ENCODE data around the gene SLC24A3. TPM values are rescaled to one million over a fixed set of nuclear protein-coding genes. Genes with fewer than 3 reads are reported as not detected.

Gene SLC24A3
- total RNA-seq, 1 experiment from 2014 or later = not detected

GRCh38 chr20:19381947-19382346, 169.5 kb downstream of the SLC24A3 start:
- no peak for ATAC-seq
- intact Hi-C loops (cut with micrococcal nuclease; ENCODE audit: unreplicated experiment) (no loop called here), in situ Hi-C loops (cut with HindIII; ENCODE audit: low pct_unique_long_range_greater_than_20kb, low sequenced_read_pairs) (no loop called here)
- no peak for DNase-seq (ENCODE audit: low read depth, low spot score)
- ChIA-PET CTCF (no interaction called here), POLR2A (no interaction called here)
- no TSS peak for BruUV-seq (replicated peaks)
- H3K4me1 ChIP-seq (ENCODE audit: control insufficient read depth, insufficient read depth, low read length) = no peaks in the 10 kb centered on the region
- H3K36me3 ChIP-seq (ENCODE audit: control insufficient read depth, insufficient read depth, low read length) = no peaks in the 10 kb centered on the region
- H3K27ac ChIP-seq (ENCODE audit: low read length) = no peak overlapping the region
- no peak overlapping the region for H3K4me3 ChIP-seq (ENCODE audit: low read depth in 2 of 2, low read length in 2 of 2)
- TF ChIP-seq POLR2AphosphoS5 (IDR thresholded peaks at IDR 0.05; ENCODE audit: low read depth, low read length) = no peak
- TF ChIP-seq TCF7L2 (IDR thresholded peaks at IDR 0.05; ENCODE audit: low read depth, low read length) = no peak
- no peak for TF ChIP-seq SIN3A (IDR thresholded peaks at IDR 0.05; ENCODE audit: borderline replicate concordance, insufficient read depth, low read depth, low read length)
- TF ChIP-seq CTCF (IDR thresholded peaks at IDR 0.05) = no peak
- TF ChIP-seq REST (IDR thresholded peaks at IDR 0.05; ENCODE audit: insufficient read depth in 1 of 2, low read depth in 2 of 2, low read length in 1 of 2) = no peak
- H3K27me3 ChIP-seq (ENCODE audit: control insufficient read depth, insufficient read depth, low read length) = no peaks in the 10 kb centered on the region
- H3K9me3 ChIP-seq (ENCODE audit: control insufficient read depth, insufficient read depth, low read depth, low read length) = no peaks in the 10 kb centered on the region

- in situ Hi-C loops (cut with HindIII; ENCODE audit: low pct_unique_long_range_greater_than_20kb, low sequenced_read_pairs) = no loop called here
Observed at GRCh38 chr20:19382386-19383340, 170.2 kb downstream of the SLC24A3 start.

More at GRCh38 chr20:19382386-19383340, 170.2 kb downstream of the SLC24A3 start:
- Histone ChIP-seq H3K27ac (ENCODE audit: low read length) (no peak overlapping the region), H3K4me1 (ENCODE audit: control insufficient read depth, insufficient read depth, low read length) (no peaks in the 10 kb centered on the region), H3K4me3 (ENCODE audit: low read depth in 2 of 2, low read length in 2 of 2) (no peak overlapping the region), H3K36me3 (ENCODE audit: control insufficient read depth, insufficient read depth, low read length) (no peaks in the 10 kb centered on the region), H3K9me3 (ENCODE audit: control insufficient read depth, insufficient read depth, low read depth, low read length) (no peaks in the 10 kb centered on the region), H3K27me3 (ENCODE audit: control insufficient read depth, insufficient read depth, low read length) (no peaks in the 10 kb centered on the region)
- intact Hi-C loops (cut with micrococcal nuclease; ENCODE audit: unreplicated experiment) = no loop called here
- no TSS peak for BruUV-seq (replicated peaks)
- DNase-seq (ENCODE audit: low read depth, low spot score) (no peak), ATAC-seq (no peak)
- POLR2A ChIA-PET = no interaction called here
- CTCF ChIA-PET = no interaction called here
- TF ChIP-seq SIN3A (IDR thresholded peaks at IDR 0.05; ENCODE audit: borderline replicate concordance, insufficient read depth, low read depth, low read length) (no peak), REST (IDR thresholded peaks at IDR 0.05; ENCODE audit: insufficient read depth in 1 of 2, low read depth in 2 of 2, low read length in 1 of 2) (no peak), TCF7L2 (IDR thresholded peaks at IDR 0.05; ENCODE audit: low read depth, low read length) (no peak), CTCF (IDR thresholded peaks at IDR 0.05) (no peak), POLR2AphosphoS5 (IDR thresholded peaks at IDR 0.05; ENCODE audit: low read depth, low read length) (no peak)

All from Panc1 (cell line).